Panc1 (cell line): Measurements from ENCODE around the gene LPP.

Experiments used
- CTCF ChIP-seq: fragments of 450-650 bp; IDR thresholded peaks from 2 replicates; pipeline ENCODE4 v1.5.1; 2017; ENCODE audit warnings: mild to moderate bottlenecking
- POLR2AphosphoS5 ChIP-seq: IDR thresholded peaks from 2 replicates; pipeline ENCODE4 v1.6.1; 2012; ENCODE audit warnings: mild to moderate bottlenecking, low read depth, low read length, moderate library complexity
- REST ChIP-seq, 2 experiments: IDR thresholded peaks; 2 replicates each; pipeline ENCODE4 v1.6.1; 2011 to 2012; ENCODE audit warnings: low read depth in 2 of 2, control low read depth in 1 of 2, low read length in 1 of 2, mild to moderate bottlenecking in 1 of 2, moderate library complexity in 1 of 2; ENCODE audit not compliant: insufficient read depth in 1 of 2
- SIN3A ChIP-seq: IDR thresholded peaks from 2 replicates; pipeline ENCODE4 v1.6.1; 2012; ENCODE audit warnings: low read depth, mild to moderate bottlenecking, low read length, moderate library complexity, borderline replicate concordance; ENCODE audit not compliant: insufficient read depth

GRCh38 chr3:188360364-188360881 lies 206.5 kb downstream of the LPP start:
- TF ChIP-seq CTCF (no peak), SIN3A (no peak), POLR2AphosphoS5 (no peak), REST (IDR thresholded peaks at IDR 0.05; ENCODE audit: insufficient read depth in 1 of 2, low read depth in 2 of 2, low read length in 1 of 2) (no peak)
